ENCODE data around the gene NEK8. TPM values are rescaled to one million over a fixed set of nuclear protein-coding genes. Genes with fewer than 3 reads are reported as not detected.

Gene NEK8
- total RNA-seq, 1 donor from 2014 or later: 6.7 TPM

GRCh38 chr17:28760601-28761562 is 32.3 kb downstream of the NEK8 start:
- peak overlapping the region; percentile 42 for H3K4me3 Mint-ChIP-seq (ENCODE audit: unreplicated experiment)
- H3K36me3 Mint-ChIP-seq (ENCODE audit: low read depth, unreplicated experiment): peaks cover 49% of the 10 kb centered on the region
- H3K27me3 Mint-ChIP-seq (ENCODE audit: unreplicated experiment): peaks cover 19% of the 10 kb centered on the region

GRCh38 chr17:28763137-28763799 is 34.7 kb downstream of the NEK8 start:
- no peak for DNase-seq (ENCODE audit: low spot score)
- peaks cover 31% of the 10 kb centered on the region for H3K36me3 Mint-ChIP-seq (ENCODE audit: low read depth, unreplicated experiment)
- H3K27me3 Mint-ChIP-seq (ENCODE audit: unreplicated experiment): peaks cover 13% of the 10 kb centered on the region
- H3K4me3 Mint-ChIP-seq (ENCODE audit: unreplicated experiment): no peak overlapping the region
- TF ChIP-seq, protein P1, sequence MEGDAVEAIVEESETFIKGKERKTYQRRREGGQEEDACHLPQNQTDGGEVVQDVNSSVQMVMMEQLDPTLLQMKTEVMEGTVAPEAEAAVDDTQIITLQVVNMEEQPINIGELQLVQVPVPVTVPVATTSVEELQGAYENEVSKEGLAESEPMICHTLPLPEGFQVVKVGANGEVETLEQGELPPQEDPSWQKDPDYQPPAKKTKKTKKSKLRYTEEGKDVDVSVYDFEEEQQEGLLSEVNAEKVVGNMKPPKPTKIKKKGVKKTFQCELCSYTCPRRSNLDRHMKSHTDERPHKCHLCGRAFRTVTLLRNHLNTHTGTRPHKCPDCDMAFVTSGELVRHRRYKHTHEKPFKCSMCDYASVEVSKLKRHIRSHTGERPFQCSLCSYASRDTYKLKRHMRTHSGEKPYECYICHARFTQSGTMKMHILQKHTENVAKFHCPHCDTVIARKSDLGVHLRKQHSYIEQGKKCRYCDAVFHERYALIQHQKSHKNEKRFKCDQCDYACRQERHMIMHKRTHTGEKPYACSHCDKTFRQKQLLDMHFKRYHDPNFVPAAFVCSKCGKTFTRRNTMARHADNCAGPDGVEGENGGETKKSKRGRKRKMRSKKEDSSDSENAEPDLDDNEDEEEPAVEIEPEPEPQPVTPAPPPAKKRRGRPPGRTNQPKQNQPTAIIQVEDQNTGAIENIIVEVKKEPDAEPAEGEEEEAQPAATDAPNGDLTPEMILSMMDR (IDR thresholded peaks at IDR 0.05; ENCODE audit: unreplicated experiment): no peak
- peaks cover 37% of the 10 kb centered on the region for H3K4me1 Mint-ChIP-seq (ENCODE audit: unreplicated experiment)
- H3K9me3 Mint-ChIP-seq (ENCODE audit: unreplicated experiment): no peaks in the 10 kb centered on the region
- peak overlapping the region; percentile 24 for H3K27ac Mint-ChIP-seq (ENCODE audit: unreplicated experiment)

More at GRCh38 chr17:28760601-28761562, 32.3 kb downstream of the NEK8 start:
- H3K27ac Mint-ChIP-seq (ENCODE audit: unreplicated experiment): peak overlapping the region; percentile 90
- peaks cover 4% of the 10 kb centered on the region for H3K9me3 Mint-ChIP-seq (ENCODE audit: unreplicated experiment)
- DNase-seq (ENCODE audit: low spot score): peak; percentile 59
- peaks cover 59% of the 10 kb centered on the region for H3K4me1 Mint-ChIP-seq (ENCODE audit: unreplicated experiment)
- TF ChIP-seq, protein P1 (IDR thresholded peaks at IDR 0.05; ENCODE audit: unreplicated experiment): no peak

DNA sequence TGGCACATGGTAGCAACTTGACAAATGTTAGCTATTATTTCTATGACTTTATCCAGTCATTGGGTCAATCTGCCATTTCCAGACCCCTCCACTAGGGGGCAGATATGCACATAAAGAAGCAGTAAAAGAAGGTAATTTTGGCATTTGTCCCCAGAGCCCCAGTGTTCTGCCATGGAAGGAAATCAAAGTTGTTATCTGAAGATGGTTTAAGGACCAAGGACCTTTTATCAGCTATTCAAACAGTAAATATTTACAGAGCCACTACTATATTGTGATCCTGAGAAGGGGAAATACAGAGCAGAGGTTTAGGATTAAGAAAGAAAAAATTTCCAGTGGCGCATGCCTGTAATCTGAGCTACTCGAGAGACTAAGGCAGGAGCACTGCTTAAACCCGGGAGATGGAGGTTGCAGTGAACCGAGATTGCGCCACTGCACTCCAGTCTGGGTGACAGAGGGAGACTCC is 35.2 kb downstream of the NEK8 start:
- Mint-ChIP-seq H3K27ac (ENCODE audit: unreplicated experiment) (no peak overlapping the region), H3K27me3 (ENCODE audit: unreplicated experiment) (peaks cover 11% of the 10 kb centered on the region), H3K9me3 (ENCODE audit: unreplicated experiment) (no peaks in the 10 kb centered on the region), H3K36me3 (ENCODE audit: low read depth, unreplicated experiment) (peaks cover 32% of the 10 kb centered on the region), H3K4me3 (ENCODE audit: unreplicated experiment) (peak overlapping the region; percentile 31), H3K4me1 (ENCODE audit: unreplicated experiment) (peaks cover 36% of the 10 kb centered on the region)
- DNase-seq (ENCODE audit: low spot score): peak; percentile 70
- TF ChIP-seq, protein P1 (IDR thresholded peaks at IDR 0.05; ENCODE audit: unreplicated experiment): peak; percentile 97

DNA sequence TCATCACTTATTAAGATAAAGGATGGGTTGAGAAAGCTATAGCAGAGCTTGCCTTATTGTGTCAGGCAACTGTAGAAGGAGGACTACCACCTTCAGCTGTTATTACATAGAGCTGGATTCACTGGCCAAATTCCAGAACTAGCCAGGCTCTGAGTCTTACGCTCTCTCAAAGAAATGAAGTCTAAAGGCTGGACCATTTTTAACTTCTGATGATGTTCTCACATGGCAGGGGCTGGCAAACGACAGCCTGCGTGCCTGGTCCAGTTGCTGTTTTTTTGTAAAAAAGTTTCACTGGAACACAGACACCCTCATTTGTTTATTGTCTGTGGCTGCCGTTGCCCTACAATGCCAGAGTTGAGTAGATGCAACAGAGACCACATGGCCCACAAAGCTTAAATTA is 36.5 kb downstream of the NEK8 start:
- peaks cover 33% of the 10 kb centered on the region for H3K4me1 Mint-ChIP-seq (ENCODE audit: unreplicated experiment)
- H3K4me3 Mint-ChIP-seq (ENCODE audit: unreplicated experiment): no peak overlapping the region
- peaks cover 5% of the 10 kb centered on the region for H3K27me3 Mint-ChIP-seq (ENCODE audit: unreplicated experiment)

More for the DNA sequence above, 36.5 kb downstream of the NEK8 start:
- TF ChIP-seq, protein P1 (IDR thresholded peaks at IDR 0.05; ENCODE audit: unreplicated experiment): no peak
- H3K27ac Mint-ChIP-seq (ENCODE audit: unreplicated experiment): peak overlapping the region; percentile 55
- DNase-seq (ENCODE audit: low spot score): no peak
- H3K36me3 Mint-ChIP-seq (ENCODE audit: low read depth, unreplicated experiment): peaks cover 27% of the 10 kb centered on the region
- H3K9me3 Mint-ChIP-seq (ENCODE audit: unreplicated experiment): no peaks in the 10 kb centered on the region
